ENCODE data around the gene MIX23.
A peak's percentile ranks its signal among the peaks of the same experiment; 100 is the strongest.

Gene MIX23

GRCh38 chr3:122406198-122406597 is 23.2 kb upstream of the MIX23 start:
- DNase-seq, result no peak
- TF ChIP-seq POLR2A (IDR thresholded peaks at IDR 0.05; ENCODE audit: low read length) (no peak), GATA1 (IDR thresholded peaks at IDR 0.05; ENCODE audit: low read depth, low read length) (no peak)

- DNase-seq, result no peak
- TF ChIP-seq POLR2A (IDR thresholded peaks at IDR 0.05; ENCODE audit: low read length), result no peak
- no peak for TF ChIP-seq GATA1 (IDR thresholded peaks at IDR 0.05; ENCODE audit: low read depth, low read length)
These were observed 22.0 kb upstream of the MIX23 start for GRCh38 chr3:122405015-122405414.

GRCh38 chr3:122403489-122403888 is 20.5 kb upstream of the MIX23 start:
- TF ChIP-seq GATA1 (IDR thresholded peaks at IDR 0.05; ENCODE audit: low read depth, low read length) (no peak), POLR2A (IDR thresholded peaks at IDR 0.05; ENCODE audit: low read length) (no peak)
- no peak for DNase-seq

- DNase-seq, result no peak
- no peak for TF ChIP-seq POLR2A (IDR thresholded peaks at IDR 0.05; ENCODE audit: low read length)
These were observed 15.9 kb upstream of the MIX23 start for GRCh38 chr3:122398920-122399319.

- TF ChIP-seq POLR2A (IDR thresholded peaks at IDR 0.05; ENCODE audit: low read length), result no peak
- no peak for TF ChIP-seq GATA1 (IDR thresholded peaks at IDR 0.05; ENCODE audit: low read depth, low read length)
- no peak for DNase-seq
These were observed 14.2 kb upstream of the MIX23 start for GRCh38 chr3:122397201-122397600.

- no peak for TF ChIP-seq POLR2A (IDR thresholded peaks at IDR 0.05; ENCODE audit: low read length)
- DNase-seq, result no peak
These were observed 13.5 kb upstream of the MIX23 start for GRCh38 chr3:122396511-122396910.

- no peak for DNase-seq
- TF ChIP-seq POLR2A (IDR thresholded peaks at IDR 0.05; ENCODE audit: low read length) (no peak), GATA1 (IDR thresholded peaks at IDR 0.05; ENCODE audit: low read depth, low read length) (no peak)
These were observed 12.6 kb upstream of the MIX23 start for GRCh38 chr3:122395582-122395981.

- TF ChIP-seq POLR2A (IDR thresholded peaks at IDR 0.05; ENCODE audit: low read length) (no peak), GATA1 (IDR thresholded peaks at IDR 0.05; ENCODE audit: low read depth, low read length) (no peak)
- DNase-seq, result no peak
These were observed 11.1 kb upstream of the MIX23 start for GRCh38 chr3:122394173-122394572.

GRCh38 chr3:122392868-122393844 is 10.1 kb upstream of the MIX23 start:
- TF ChIP-seq GATA1 (IDR thresholded peaks at IDR 0.05; ENCODE audit: low read depth, low read length), result no peak
- no peak for TF ChIP-seq POLR2A (IDR thresholded peaks at IDR 0.05; ENCODE audit: low read length)
- peak; percentile 72 to 73 for DNase-seq

GRCh38 chr3:122391681-122392446 is 8.8 kb upstream of the MIX23 start:
- TF ChIP-seq POLR2A (IDR thresholded peaks at IDR 0.05; ENCODE audit: low read length), result no peak
- TF ChIP-seq GATA1 (IDR thresholded peaks at IDR 0.05; ENCODE audit: low read depth, low read length), result no peak
- DNase-seq, result no peak

GRCh38 chr3:122390665-122391064 is 7.6 kb upstream of the MIX23 start:
- peak; percentile 48 to 87 for DNase-seq

GRCh38 chr3:122389892-122390291 is 6.9 kb upstream of the MIX23 start:
- TF ChIP-seq GATA1 (IDR thresholded peaks at IDR 0.05; ENCODE audit: low read depth, low read length), result no peak
- TF ChIP-seq POLR2A (IDR thresholded peaks at IDR 0.05; ENCODE audit: low read length), result no peak
- DNase-seq, result no peak

More at GRCh38 chr3:122390665-122391064, 7.6 kb upstream of the MIX23 start:
- TF ChIP-seq GATA1 (IDR thresholded peaks at IDR 0.05; ENCODE audit: low read depth, low read length) (no peak), POLR2A (IDR thresholded peaks at IDR 0.05; ENCODE audit: low read length) (no peak)

- DNase-seq, result no peak
- TF ChIP-seq GATA1 (IDR thresholded peaks at IDR 0.05; ENCODE audit: low read depth, low read length), result no peak
- TF ChIP-seq POLR2A (IDR thresholded peaks at IDR 0.05; ENCODE audit: low read length), result no peak
These were observed 6.2 kb upstream of the MIX23 start for GRCh38 chr3:122389197-122389596.

GRCh38 chr3:122387709-122388108 is 4.7 kb upstream of the MIX23 start:
- TF ChIP-seq POLR2A (IDR thresholded peaks at IDR 0.05; ENCODE audit: low read length) (no peak), GATA1 (IDR thresholded peaks at IDR 0.05; ENCODE audit: low read depth, low read length) (no peak)
- DNase-seq, result no peak
